HCT116 (cell line): Measurements from ENCODE around the gene ATOH8. TPM values are rescaled to one million over a fixed set of nuclear protein-coding genes. Genes with fewer than 3 reads are reported as not detected.
A peak's percentile ranks its signal among the peaks of the same experiment; 100 is the strongest.

Experiments
- ATAC-seq: fragments of 200-7000 bp; cut with Tn5 transposase; 2 replicates; pipeline ENCODE4 v1.9.1; 2020; ENCODE audit warnings: mild to moderate bottlenecking, moderate library complexity
- BruUV-seq: library from RNA; stranded (reverse); fragments of 400-500 nt; replicated peaks from 2 replicates; lab custom pipeline; 2021; lab: Mats Ljungman, UMichigan
- CTCF ChIA-PET: fragments of 300-600 bp; sonication (Branson Sonifier 250); formaldehyde crosslinking; loops from one replicate; lab custom pipeline; 2021; ENCODE audit warnings: antibody characterized with exemption; lab: Charles Lee
- POLR2A ChIA-PET: fragments of 300-600, 350-600 bp; sonication (Branson Sonifier 250); formaldehyde crosslinking; loops from one replicate; lab custom pipeline; 2021; ENCODE audit warnings: antibody characterized with exemption; lab: Charles Lee
- RAD21 ChIA-PET, 2 experiments: fragments of 300-600 bp; sonication (Branson Sonifier 250); formaldehyde crosslinking; loops; one replicate each; lab custom pipeline; 2023; ENCODE audit warnings: low total read pairs in 2 of 2; ENCODE audit not compliant: uncharacterized antibody in 2 of 2, unreplicated experiment in 2 of 2, low non-redundant PET in 1 of 2; lab: Charles Lee
- DNase-seq: peaks from one replicate; pipeline ENCODE4 v3.0.0-alpha.2; 2010; ENCODE audit warnings: low read depth, low spot score
- H2AFZ ChIP-seq: fragments of 200-600 bp; shearing (Covaris generic), sonication (generic); 2 replicates; pipeline ENCODE4 v1.6.1; 2017; ENCODE audit warnings: low read depth, mixed run types, mixed read lengths, antibody characterized with exemption, low read length; ENCODE audit not compliant: poor library complexity, severe bottlenecking
- H3K27ac ChIP-seq: 2 replicates; pipeline ENCODE4 v1.5.1; 2012; ENCODE audit warnings: low read depth, low read length
- H3K27me3 ChIP-seq: fragments of 200-600 bp; sonication (generic); 2 replicates; pipeline ENCODE4 v1.6.1; 2016; ENCODE audit warnings: mixed run types, low read length, mixed read lengths; ENCODE audit not compliant: insufficient read depth
- H3K36me3 ChIP-seq, 2 experiments: fragments of 200-500 bp in 1 of 2; fragments of 200-600 bp in 1 of 2; sonication (Bioruptor generic) in 1 of 2; sonication (generic) in 1 of 2; 2 replicates each; pipeline versions ENCODE4 v1.5.1 to v1.6.1; 2014 to 2016; ENCODE audit warnings: low read length in 2 of 2, inconsistent platforms in 1 of 2, mixed read lengths in 1 of 2, mixed run types in 1 of 2; ENCODE audit not compliant: insufficient read depth in 2 of 2, control insufficient read depth in 1 of 2
- H3K4me1 ChIP-seq, 2 experiments: fragments of 200-600 bp in 1 of 2; sonication (generic) in 1 of 2; 2 replicates each; pipeline versions ENCODE4 v1.5.1 to v1.6.1; 2012 to 2017; ENCODE audit warnings: low read length in 2 of 2, inconsistent platforms in 1 of 2, mild to moderate bottlenecking in 1 of 2, mixed read lengths in 1 of 2, mixed run types in 1 of 2, moderate library complexity in 1 of 2; ENCODE audit not compliant: insufficient read depth in 2 of 2, control insufficient read depth in 1 of 2
- H3K4me2 ChIP-seq: fragments of 200-600 bp; sonication (generic); 2 replicates; pipeline ENCODE4 v1.6.1; 2017; ENCODE audit warnings: mixed run types, low read length, mixed read lengths
- H3K4me3 ChIP-seq, 2 experiments: fragments of 200-600 bp in 1 of 2; sonication (generic) in 1 of 2; replicated peaks in 1 of 2; 2 replicates each; pipeline ENCODE4 v1.5.1; 2011 to 2016; ENCODE audit warnings: low read length in 2 of 2, control low read depth in 1 of 2, low read depth in 1 of 2, mild to moderate bottlenecking in 1 of 2, mixed read lengths in 1 of 2, mixed run types in 1 of 2
- H3K79me2 ChIP-seq: fragments of 200-600 bp; sonication (generic); 2 replicates; pipeline ENCODE4 v1.6.1; 2017; ENCODE audit warnings: mild to moderate bottlenecking, mixed run types, low read length, moderate library complexity, mixed read lengths; ENCODE audit not compliant: insufficient read depth
- H3K9ac ChIP-seq: fragments of 200-600 bp; sonication (generic); 2 replicates; pipeline ENCODE4 v1.6.1; 2016; ENCODE audit warnings: low read length, mixed read lengths
- H3K9me2 ChIP-seq: fragments of 200-600 bp; sonication (generic), shearing (Covaris generic); 2 replicates; pipeline ENCODE4 v1.6.1; 2017; ENCODE audit warnings: mixed run types, mild to moderate bottlenecking, moderate library complexity; ENCODE audit not compliant: insufficient read depth
- H3K9me3 ChIP-seq, 2 experiments: fragments of 200-500 bp in 1 of 2; fragments of 200-600 bp in 1 of 2; sonication (Bioruptor generic) in 1 of 2; sonication (generic) in 1 of 2; 2 replicates each; pipeline ENCODE4 v1.6.1; 2014 to 2017; ENCODE audit warnings: low read length in 2 of 2, mixed read lengths in 2 of 2, inconsistent platforms in 1 of 2, low read depth in 1 of 2, mild to moderate bottlenecking in 1 of 2, mixed run types in 1 of 2, moderate library complexity in 1 of 2; ENCODE audit not compliant: control insufficient read depth in 1 of 2, insufficient read depth in 1 of 2
- H4K20me1 ChIP-seq: fragments of 200-600 bp; sonication (generic), shearing (Covaris generic); 2 replicates; pipeline ENCODE4 v1.6.1; 2017; ENCODE audit warnings: mixed run types, mild to moderate bottlenecking, moderate library complexity; ENCODE audit not compliant: insufficient read depth
- ELF1 ChIP-seq: IDR thresholded peaks from 2 replicates; pipeline ENCODE4 v1.6.1; 2012; ENCODE audit warnings: low read depth, borderline replicate concordance
- EZH2 ChIP-seq: fragments of 200-600 bp; sonication (generic); IDR thresholded peaks from 2 replicates; pipeline ENCODE4 v1.6.1; 2017; ENCODE audit warnings: antibody characterized with exemption, mixed run types
- EZH2phosphoT487 ChIP-seq: fragments of 200-600 bp; IDR thresholded peaks from 2 replicates; pipeline ENCODE4 v1.6.1; 2018; ENCODE audit warnings: antibody characterized with exemption, borderline replicate concordance
- FOSL1 ChIP-seq: IDR thresholded peaks from 2 replicates; pipeline ENCODE4 v1.6.1; 2012; ENCODE audit warnings: low read depth
- JUND ChIP-seq: IDR thresholded peaks from 2 replicates; pipeline ENCODE4 v1.6.1; 2012
- POLR2AphosphoS5 ChIP-seq: IDR thresholded peaks from 2 replicates; pipeline ENCODE4 v1.6.1; 2011; ENCODE audit warnings: mild to moderate bottlenecking, low read depth, low read length, moderate library complexity
- RAD21 ChIP-seq: IDR thresholded peaks from 2 replicates; pipeline ENCODE4 v1.6.1; 2012; ENCODE audit warnings: low read depth, mild to moderate bottlenecking
- TCF7L2 ChIP-seq: IDR thresholded peaks from 2 replicates; pipeline ENCODE4 v1.7.0; 2011; ENCODE audit warnings: borderline replicate concordance, inconsistent platforms; ENCODE audit not compliant: insufficient read depth, insufficient read length; ENCODE audit errors: extremely low read depth
- YY1 ChIP-seq: IDR thresholded peaks from 2 replicates; pipeline ENCODE4 v1.6.1; 2011; ENCODE audit warnings: low read length, low read depth, moderate library complexity, mild to moderate bottlenecking; ENCODE audit not compliant: insufficient replicate concordance; ENCODE audit errors: extremely low read depth
- ZNF274 ChIP-seq: fragments of 200-500 bp; sonication (Bioruptor generic); IDR thresholded peaks from 2 replicates; pipeline ENCODE4 v1.6.1; 2014; ENCODE audit warnings: mild to moderate bottlenecking, low read depth, low read length, inconsistent platforms
- intact Hi-C: fragments of 100-400 bp; cut with micrococcal nuclease; formaldehyde crosslinking; loops from 2 replicates; pipeline ENCODE4 v1.10.0; 2022
- total RNA-seq: library from RNA; stranded (reverse); gene quantifications from one replicate; pipeline ENCODE4 v1.2.1, GENCODE V29; 2021; ENCODE audit not compliant: unreplicated experiment
- TF ChIP-seq, protein P1 (sequence below), 3 experiments: fragments of 200-600 bp in 1 of 3; sonication (generic) in 1 of 3; IDR thresholded peaks in 2 of 3; conservative IDR thresholded peaks in 1 of 3; 2 replicates each; pipeline ENCODE4 v1.5.1; 2012 to 2017; ENCODE audit warnings: low read depth in 2 of 3, low read length in 2 of 3, antibody characterized with exemption in 1 of 3, borderline replicate concordance in 1 of 3, control low read depth in 1 of 3, mild to moderate bottlenecking in 1 of 3, mixed read lengths in 1 of 3, mixed run types in 1 of 3, moderate library complexity in 1 of 3; ENCODE audit not compliant: insufficient read depth in 1 of 3
- TF ChIP-seq, protein P2 (sequence below): IDR thresholded peaks from 2 replicates; pipeline ENCODE4 v1.6.1; 2012
- TF ChIP-seq, protein P3 (sequence below): IDR thresholded peaks from 2 replicates; pipeline ENCODE4 v1.6.1; 2011; ENCODE audit warnings: mild to moderate bottlenecking, low read length, moderate library complexity; ENCODE audit not compliant: insufficient replicate concordance; ENCODE audit errors: extremely low read depth

The ATOH8 gene
- total RNA-seq, 1 experiment from 2014 or later: 0.74 TPM

DNA sequence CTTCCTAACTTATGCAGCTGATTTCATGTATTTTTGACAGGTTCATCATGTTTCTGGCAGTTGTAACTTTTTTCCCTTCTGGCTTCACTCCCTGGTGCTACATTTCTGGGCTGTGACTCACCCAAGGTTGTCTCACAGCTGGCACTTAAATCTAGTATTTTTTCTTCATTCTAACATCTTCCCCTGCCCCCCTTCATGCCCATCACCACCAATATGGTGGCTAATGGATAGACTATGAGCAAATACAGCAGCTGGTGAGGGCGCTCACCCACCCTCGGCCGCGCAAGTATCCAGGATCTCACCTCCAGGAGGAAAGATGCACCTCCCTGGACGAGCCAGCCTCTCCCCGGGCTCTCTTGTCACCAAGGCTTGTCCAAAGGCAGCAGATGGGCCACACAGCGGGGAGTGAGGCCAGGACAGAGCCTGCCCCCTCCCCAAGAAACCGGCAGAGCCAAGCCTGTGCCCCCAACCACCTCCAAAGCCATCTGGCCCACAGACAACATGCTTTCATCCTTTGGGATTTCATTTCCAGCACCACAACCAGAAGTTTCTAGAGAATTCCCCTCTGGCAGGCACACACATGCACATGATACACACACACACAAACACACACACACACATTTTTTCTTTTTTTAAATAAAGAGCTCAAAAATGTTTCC is 39.1 kb downstream of the ATOH8 start:
- peak; percentile 37; the same call in 1 of the 2 replicates for TF ChIP-seq FOSL1
- TF ChIP-seq, protein P1, sequence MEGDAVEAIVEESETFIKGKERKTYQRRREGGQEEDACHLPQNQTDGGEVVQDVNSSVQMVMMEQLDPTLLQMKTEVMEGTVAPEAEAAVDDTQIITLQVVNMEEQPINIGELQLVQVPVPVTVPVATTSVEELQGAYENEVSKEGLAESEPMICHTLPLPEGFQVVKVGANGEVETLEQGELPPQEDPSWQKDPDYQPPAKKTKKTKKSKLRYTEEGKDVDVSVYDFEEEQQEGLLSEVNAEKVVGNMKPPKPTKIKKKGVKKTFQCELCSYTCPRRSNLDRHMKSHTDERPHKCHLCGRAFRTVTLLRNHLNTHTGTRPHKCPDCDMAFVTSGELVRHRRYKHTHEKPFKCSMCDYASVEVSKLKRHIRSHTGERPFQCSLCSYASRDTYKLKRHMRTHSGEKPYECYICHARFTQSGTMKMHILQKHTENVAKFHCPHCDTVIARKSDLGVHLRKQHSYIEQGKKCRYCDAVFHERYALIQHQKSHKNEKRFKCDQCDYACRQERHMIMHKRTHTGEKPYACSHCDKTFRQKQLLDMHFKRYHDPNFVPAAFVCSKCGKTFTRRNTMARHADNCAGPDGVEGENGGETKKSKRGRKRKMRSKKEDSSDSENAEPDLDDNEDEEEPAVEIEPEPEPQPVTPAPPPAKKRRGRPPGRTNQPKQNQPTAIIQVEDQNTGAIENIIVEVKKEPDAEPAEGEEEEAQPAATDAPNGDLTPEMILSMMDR (IDR thresholded peaks at IDR 0.05 in 2 of 3, conservative IDR thresholded peaks at IDR 0.05 in 1 of 3; ENCODE audit: borderline replicate concordance in 1 of 3, insufficient read depth in 1 of 3, low read depth in 2 of 3, low read length in 2 of 3): no peak
- intact Hi-C loops: no loop called here
- peaks cover 8 to 10% of the 10 kb centered on the region in 2 experiments for H3K4me1 ChIP-seq
- DNase-seq (no peak), ATAC-seq (no peak; the same call in 1 of the 2 replicates)
- no peaks in the 10 kb centered on the region for H3K36me3 ChIP-seq
- ChIA-PET CTCF (no interaction called here), POLR2A (no interaction called here), RAD21 (no interaction called here)
- no TSS peak for BruUV-seq
- no peak overlapping the region for H3K9ac ChIP-seq
- no peaks in the 10 kb centered on the region for H4K20me1 ChIP-seq
- no peaks in the 10 kb centered on the region for H3K79me2 ChIP-seq
- no peaks in the 10 kb centered on the region for H3K9me2 ChIP-seq
- H3K27me3 ChIP-seq: peaks cover 4% of the 10 kb centered on the region; the same call in 1 of the 2 replicates
- no peaks in the 10 kb centered on the region for H3K9me3 ChIP-seq
- no peak overlapping the region for H3K4me3 ChIP-seq
- H2AFZ ChIP-seq: no peak overlapping the region
- H3K27ac ChIP-seq: no peak overlapping the region
- peak overlapping the region; percentile 23; the same call in 1 of the 2 replicates for H3K4me2 ChIP-seq

DNA sequence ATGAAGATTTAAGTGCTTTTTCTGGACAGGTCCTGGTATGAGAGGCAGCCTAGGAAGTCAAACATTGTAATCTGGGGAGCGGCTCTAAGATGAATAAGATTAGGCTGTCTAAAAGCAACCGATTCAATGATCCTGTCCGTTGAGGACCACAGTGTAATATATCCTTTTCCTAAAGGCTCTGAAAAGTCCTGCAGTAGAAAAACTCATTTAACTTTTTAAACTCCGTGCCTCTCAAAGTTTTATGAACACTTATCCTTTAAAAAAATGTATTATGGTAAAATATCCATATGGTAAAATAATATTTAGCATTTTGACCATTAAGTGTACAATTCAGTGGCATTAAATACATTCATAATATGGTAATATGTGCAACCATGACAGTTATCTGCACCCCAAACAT is 39.8 kb downstream of the ATOH8 start:
- POLR2A ChIA-PET: no interaction called here
- Histone ChIP-seq H3K9me2 (no peaks in the 10 kb centered on the region), H3K36me3 (no peaks in the 10 kb centered on the region), H3K9ac (no peak overlapping the region), H3K27me3 (peaks cover 4% of the 10 kb centered on the region; the same call in 1 of the 2 replicates), H3K4me1 (peaks cover 8 to 10% of the 10 kb centered on the region in 2 experiments), H3K4me3 (no peak overlapping the region), H3K27ac (no peak overlapping the region), H3K79me2 (no peaks in the 10 kb centered on the region), H2AFZ (no peak overlapping the region), H4K20me1 (no peaks in the 10 kb centered on the region), H3K4me2 (no peak overlapping the region), H3K9me3 (no peaks in the 10 kb centered on the region)
- DNase-seq (no peak), ATAC-seq (no peak)
- no TSS peak for BruUV-seq
- CTCF ChIA-PET: no interaction called here
- RAD21 ChIA-PET: no interaction called here
- intact Hi-C loops: no loop called here
- TF ChIP-seq TCF7L2 (no peak), JUND (no peak), ELF1 (no peak), YY1 (no peak), POLR2AphosphoS5 (no peak), ZNF274 (no peak), EZH2 (no peak), RAD21 (no peak), EZH2phosphoT487 (no peak)
- TF ChIP-seq, protein P2, sequence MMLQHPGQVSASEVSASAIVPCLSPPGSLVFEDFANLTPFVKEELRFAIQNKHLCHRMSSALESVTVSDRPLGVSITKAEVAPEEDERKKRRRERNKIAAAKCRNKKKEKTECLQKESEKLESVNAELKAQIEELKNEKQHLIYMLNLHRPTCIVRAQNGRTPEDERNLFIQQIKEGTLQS: no peak
- TF ChIP-seq, protein P3, sequence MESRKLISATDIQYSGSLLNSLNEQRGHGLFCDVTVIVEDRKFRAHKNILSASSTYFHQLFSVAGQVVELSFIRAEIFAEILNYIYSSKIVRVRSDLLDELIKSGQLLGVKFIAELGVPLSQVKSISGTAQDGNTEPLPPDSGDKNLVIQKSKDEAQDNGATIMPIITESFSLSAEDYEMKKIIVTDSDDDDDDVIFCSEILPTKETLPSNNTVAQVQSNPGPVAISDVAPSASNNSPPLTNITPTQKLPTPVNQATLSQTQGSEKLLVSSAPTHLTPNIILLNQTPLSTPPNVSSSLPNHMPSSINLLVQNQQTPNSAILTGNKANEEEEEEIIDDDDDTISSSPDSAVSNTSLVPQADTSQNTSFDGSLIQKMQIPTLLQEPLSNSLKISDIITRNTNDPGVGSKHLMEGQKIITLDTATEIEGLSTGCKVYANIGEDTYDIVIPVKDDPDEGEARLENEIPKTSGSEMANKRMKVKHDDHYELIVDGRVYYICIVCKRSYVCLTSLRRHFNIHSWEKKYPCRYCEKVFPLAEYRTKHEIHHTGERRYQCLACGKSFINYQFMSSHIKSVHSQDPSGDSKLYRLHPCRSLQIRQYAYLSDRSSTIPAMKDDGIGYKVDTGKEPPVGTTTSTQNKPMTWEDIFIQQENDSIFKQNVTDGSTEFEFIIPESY: no peak
